GM19193 (cell line): Measurements from ENCODE around the gene GSX2.

ENCODE experiments used
- POLR2A ChIP-seq: IDR thresholded peaks from 4 replicates; pipeline ENCODE4 v1.6.1; 2011; ENCODE audit not compliant: insufficient read depth, insufficient read length; ENCODE audit errors: extremely low read depth

Gene GSX2

DNA sequence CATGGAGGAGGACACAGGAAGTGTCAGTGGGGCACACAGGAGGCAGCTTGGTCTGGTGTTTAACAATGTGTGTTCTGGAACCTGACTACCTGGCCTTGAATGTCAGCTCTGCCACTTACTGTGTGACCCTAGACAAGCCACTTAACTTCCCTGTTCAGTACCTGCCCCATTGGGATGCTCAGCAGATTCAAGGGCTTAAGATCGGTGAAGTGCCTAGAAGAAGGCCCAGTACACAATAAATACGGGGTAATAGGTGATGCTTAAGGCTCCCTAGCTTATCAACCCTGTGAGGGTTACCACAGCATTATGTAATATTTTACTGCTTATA lies 33.9 kb upstream of the GSX2 start:
- no peak for TF ChIP-seq POLR2A

DNA sequence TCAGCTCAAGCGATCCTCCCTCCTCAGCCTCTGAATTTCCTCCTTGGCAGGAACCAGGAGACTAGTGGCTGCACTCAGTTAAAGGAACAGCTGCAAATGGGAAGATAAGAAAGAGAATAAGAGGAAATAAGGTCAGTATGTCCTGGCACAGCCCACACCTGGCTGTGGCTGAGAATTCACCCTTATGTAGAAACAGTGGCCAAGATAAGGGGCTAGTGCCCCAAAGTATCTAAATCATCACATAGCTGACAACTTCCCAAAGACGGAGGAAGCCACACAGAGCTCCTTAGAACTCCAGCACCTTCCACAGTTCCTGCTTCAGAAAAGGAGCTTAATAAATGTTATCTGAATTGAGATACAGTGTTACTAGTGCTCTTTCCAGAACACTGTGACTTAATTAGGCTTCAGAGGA lies 33.2 kb upstream of the GSX2 start:
- no peak for TF ChIP-seq POLR2A

DNA sequence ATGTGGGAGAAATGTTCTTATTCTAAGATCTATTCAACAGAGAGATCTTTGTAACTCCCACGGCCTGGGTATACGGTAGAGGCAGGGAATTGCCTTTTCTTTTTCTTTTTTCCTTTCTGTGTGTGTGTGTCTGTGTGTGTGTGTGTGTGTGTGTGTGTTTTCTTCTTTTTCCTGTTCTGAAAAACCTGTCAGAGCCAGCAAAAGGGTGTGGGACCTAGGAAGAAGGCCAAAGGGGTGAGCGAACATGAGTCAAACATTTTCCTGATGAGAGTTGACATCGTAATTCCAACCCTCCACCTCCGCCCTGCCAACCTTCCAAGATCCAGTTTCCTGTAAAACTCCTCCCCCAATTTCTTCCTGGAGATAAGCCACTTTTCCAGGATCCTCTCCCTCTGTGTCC lies 32.8 kb upstream of the GSX2 start:
- no peak for TF ChIP-seq POLR2A

DNA sequence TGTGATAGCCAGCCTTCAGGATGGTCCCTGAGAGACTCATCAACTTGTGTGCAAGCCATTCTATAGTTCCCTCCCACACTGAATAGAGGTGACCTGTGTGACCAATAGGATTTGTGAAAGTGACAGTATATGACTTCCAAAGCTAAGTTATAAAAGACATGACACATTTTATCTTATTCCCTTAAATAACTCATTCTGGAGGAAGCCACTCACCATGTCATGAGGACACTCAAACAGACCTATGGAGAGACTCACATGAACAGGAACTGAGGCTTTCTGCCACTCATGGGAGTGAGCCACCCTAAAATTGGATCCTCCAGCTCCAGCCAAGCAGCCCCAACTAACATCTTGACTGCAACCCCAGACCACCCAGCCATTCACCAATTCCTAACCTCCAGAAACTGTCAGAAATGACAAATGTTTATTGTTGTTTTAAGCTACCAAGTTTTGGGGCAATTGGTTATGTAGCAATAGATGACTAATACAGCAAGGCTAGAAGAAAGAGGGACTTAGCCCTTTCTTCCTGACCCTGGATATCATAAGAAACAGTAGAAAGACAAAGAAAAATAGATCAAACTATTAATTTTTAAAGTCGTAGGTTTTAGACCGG lies 26.6 kb upstream of the GSX2 start:
- TF ChIP-seq POLR2A, result no peak

DNA sequence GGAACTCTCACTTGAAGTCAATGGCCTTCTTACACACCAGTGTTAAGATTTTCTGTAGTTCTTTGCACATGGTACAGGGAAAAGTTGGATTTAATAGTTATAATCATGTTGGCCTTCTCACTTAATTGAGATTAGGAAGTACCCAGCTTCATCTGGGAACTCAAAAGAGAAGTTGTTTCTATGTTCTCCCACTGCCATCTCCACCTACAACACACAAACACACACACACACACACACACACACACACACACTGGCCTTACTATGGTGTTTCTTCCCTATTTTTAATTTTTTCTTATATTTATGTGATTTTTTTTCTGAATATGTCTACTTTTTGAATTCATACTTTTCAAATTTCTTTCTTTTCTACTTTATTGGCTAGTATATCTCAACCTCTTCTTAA lies 25.6 kb upstream of the GSX2 start:
- no peak for TF ChIP-seq POLR2A

DNA sequence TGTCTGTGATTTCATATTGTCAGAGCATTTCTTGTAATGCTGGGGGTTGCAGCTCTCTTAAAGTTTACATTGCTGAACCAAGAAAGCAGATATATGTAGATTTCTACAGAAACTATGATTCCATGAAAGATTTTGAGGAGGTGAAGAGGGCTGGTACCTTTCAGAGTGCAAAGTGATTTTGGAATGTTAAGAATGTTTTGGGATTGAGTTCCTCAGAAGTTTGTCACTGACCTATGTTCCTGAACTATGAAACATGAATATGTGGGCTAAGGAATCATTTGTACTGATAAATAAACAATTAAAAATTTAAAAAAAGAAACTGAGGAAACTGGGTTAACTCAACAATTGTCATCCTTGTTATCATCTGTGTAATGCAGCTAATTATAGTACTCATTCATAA lies 23.3 kb upstream of the GSX2 start:
- TF ChIP-seq POLR2A, result no peak

DNA sequence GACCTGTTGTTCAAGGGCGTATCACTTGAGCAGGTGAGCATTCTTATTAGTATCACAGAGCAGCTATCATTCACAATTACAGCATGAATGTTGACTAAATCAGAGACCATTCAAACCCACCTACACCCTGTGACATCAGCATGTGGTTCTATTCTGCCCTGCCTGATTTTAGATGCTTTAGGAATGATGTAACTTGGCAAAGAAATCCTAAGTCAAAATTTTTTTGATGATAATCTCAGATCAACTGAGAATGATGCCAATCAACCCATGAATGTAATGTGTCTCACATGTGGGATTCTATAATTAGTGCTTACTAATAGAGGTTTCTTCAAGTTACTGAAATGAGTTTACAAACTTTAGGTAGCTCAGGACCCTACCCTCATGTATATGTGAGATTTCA lies 22.2 kb upstream of the GSX2 start:
- TF ChIP-seq POLR2A, result no peak

DNA sequence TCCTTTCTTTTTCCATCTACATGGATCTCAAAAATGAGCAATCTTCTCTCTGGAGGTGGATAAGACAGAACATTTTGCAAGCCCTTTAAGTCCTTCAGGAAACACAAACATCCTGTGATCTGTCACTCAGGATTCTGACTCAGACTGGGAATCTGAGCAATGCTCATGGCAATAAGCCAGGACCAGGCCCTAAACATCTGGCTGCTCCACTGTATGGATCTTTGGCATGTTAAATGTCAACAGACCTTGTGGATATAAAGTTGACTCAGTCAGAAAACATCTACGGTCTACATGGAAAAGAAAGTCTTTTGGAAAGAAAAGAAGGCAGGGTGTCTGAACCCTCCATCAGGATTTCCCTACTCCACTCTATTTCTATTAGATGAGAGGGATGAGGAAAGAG lies 17.8 kb upstream of the GSX2 start:
- TF ChIP-seq POLR2A, result no peak

DNA sequence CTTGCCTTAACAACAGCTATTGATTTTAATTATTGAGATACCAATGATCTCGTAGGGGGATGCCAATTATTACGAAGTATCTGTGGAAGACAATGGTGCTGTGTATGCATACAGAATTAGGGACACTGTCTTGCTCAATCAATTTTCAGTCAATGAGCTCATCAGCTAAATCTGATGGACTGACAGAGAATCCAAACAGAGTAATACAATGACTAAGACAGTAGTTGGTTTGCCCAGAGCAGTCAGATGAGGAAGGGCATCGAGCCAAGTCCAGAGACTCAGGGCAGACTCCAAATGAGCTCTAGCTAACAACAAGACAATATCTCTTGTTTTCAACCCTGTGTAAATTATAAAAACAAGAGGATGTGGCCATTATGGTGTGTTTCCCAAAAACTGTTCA lies 14.7 kb upstream of the GSX2 start:
- no peak for TF ChIP-seq POLR2A

DNA sequence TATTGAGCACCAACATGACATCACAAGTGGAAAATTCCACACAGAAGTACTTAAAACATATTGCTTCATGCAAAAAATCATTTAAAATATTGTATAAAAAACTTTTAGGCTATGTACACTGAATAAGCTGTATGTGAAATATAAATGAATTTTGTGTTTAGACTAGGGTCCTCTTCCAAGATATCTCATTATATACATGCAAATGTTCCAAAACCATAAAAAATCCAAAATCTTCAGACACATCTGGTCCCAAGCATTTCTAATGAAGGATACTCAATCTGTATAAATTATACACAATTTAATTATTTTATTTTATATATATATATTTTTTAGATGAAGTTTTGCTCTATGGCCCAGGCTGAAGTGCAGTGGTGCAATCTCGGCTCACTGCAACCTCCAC lies 10.1 kb upstream of the GSX2 start:
- TF ChIP-seq POLR2A, result no peak

DNA sequence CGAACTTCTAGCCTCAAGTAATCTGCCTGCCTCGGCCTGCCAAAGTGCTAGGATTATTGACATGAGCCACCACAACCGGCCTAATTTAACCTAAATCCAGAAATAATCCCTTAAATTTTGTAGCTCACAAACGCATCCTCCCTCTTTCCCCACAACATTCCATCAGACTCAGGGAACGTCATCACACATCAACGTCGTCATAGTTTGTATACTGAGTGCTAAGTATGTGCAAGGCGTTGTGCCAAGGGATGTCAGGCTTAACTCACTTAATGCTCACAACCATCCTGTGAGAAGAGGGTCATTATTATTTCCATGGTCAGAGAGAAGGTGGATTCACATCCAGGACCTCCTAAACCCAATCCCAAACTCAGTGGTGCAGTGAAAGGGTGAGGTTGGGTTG lies 9.6 kb upstream of the GSX2 start:
- no peak for TF ChIP-seq POLR2A

DNA sequence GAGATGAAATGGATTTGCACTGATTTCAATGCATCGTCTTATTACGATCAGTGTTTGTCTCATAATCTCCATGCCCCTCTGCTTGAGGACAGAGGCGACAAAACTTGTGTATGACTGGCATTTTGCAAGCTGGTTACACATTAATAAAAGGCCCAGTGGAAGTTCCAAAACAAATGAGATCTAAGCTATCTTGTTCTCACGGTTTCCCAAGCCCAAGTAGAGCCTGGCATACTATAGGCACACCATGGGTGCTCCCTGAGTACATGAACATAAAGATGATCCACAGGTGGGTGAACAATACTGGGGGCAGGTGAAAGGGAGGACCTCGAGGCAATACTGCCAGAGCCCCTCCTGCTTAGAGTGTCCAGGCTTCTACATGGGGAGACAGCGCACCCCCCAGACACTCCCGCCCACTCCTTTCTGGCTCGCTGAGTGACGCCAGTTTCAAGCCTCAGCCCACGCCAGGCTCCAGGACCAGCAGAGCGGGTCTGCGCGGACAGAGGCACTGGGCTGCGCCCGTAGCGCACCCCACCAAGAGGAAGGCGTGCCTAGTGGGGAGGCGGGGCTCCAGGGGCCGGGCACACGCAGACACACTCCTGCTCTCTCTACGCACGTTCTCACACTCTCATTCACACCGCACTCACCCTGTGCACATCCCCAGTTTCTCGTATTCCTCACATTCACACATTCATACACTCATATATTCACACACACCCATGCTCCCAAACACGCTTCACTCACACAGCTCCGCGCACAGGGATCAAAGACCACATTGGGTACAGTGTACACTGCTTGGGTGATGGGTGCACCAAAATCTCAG lies 8.9 kb upstream of the GSX2 start:
- TF ChIP-seq POLR2A, result no peak

DNA sequence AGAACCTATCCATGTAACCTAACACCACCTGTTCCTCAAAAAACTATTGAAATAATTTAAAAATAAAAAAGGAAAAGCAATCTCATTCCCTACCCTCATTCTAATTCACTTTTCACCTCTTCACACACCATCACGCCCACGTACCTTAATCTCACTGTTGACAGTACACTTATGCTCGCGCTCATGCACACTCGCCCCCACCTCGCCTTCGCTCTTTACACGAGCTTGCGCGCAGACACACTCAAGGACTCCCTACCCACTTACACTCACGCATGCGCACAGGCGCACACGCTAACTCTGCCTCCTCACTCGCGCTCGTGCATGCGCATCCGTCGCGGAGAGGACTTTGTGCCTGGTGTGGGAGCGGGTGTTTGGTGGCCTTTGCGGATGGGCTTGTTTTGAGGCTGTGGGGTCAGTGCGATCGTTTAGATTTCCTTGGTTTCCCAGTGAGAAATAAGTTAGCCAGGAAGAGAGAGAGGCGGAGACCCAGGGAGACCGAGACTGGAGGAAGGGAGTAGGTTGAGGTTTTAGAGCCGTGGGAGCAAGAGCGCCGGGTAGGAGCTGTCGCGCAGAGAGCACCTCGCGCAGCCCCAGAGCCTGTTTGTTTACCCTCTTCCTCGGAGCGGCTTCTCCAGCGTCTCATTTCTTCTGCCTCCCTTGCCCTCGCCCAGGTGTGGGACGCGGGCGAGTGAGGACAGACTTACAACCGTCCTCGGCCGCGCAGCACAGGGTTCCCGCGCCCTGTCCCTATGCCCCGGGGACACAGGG lies 8.1 kb upstream of the GSX2 start:
- no peak for TF ChIP-seq POLR2A

DNA sequence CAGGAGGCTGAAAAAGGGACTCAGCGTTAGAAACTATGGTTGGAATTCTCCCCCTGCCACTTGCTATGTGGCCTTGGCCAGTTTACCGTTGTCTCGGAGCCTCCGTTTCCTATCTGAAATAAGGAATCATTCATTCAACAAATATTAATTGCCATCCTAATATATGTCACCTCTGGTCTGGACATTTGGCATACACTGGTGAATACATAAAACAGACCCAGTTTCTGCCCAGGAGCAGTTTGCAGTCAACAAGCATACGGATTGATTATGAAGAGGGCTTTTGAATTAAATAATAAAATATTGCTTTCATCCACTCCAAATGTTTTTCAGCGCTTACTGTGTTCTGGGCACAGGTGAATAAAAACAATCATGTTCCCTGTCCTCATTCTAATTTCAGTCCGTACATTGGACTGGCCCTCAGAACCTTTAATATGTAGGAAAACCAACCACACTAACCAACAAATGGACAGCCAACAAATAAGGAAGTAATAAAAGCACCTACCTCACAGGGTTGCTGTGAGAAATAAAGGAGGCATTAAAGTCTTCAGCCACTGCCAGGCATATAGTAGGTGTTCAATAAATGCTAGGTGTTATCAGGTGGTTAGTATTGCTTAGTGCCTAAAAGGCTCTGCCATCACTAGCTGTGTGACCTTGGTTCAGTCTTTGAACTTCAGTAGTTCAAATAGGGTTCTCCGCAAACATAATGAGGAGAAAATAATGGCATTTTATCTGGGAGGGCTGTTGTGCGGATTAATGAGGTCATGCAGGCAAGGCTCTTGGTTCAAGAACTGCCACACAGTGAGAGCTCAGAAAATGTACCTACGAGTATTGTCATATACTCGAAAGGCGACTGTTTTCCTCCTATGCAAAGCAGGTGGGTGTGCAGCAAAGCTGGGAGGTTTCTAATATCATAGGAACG lies 7.3 kb upstream of the GSX2 start:
- no peak for TF ChIP-seq POLR2A
